HepG2 (cell line): ENCODE data around the gene OR10V1. TPM values are rescaled to one million over a fixed set of nuclear protein-coding genes. Genes with fewer than 3 reads are reported as not detected.

Experiments used
- BCL6 ChIP-seq: IDR thresholded peaks from 2 replicates; pipeline ENCODE4 v1.6.1; 2016; ENCODE audit warnings: missing genetic modification reagents, missing compliant biosample characterization
- E2F2 ChIP-seq: sonication (generic); formaldehyde crosslinking; IDR thresholded peaks from 2 replicates; pipeline ENCODE4 v1.4.0; 2020; ENCODE audit warnings: missing genetic modification reagents, borderline replicate concordance
- ELF3 ChIP-seq: IDR thresholded peaks from 2 replicates; pipeline ENCODE4 v1.6.1; 2016; ENCODE audit warnings: missing genetic modification reagents, missing compliant biosample characterization
- FOXA3 ChIP-seq: IDR thresholded peaks from 2 replicates; pipeline ENCODE4 v1.6.1; 2016; ENCODE audit warnings: missing genetic modification reagents, missing compliant biosample characterization
- FOXK1 ChIP-seq: sonication (generic); formaldehyde crosslinking; IDR thresholded peaks from 2 replicates; pipeline ENCODE4 v1.4.0; 2020; ENCODE audit warnings: low read depth, missing genetic modification reagents, borderline replicate concordance
- GMEB1 ChIP-seq: sonication (generic); formaldehyde crosslinking; IDR thresholded peaks from 2 replicates; pipeline ENCODE4 v1.5.1; 2020; ENCODE audit warnings: missing genetic modification reagents, mild to moderate bottlenecking, borderline replicate concordance
- HNRNPUL1 ChIP-seq: fragments of 200-400 bp; formaldehyde crosslinking; IDR thresholded peaks from 2 replicates; pipeline ENCODE4 v1.6.1; 2017; ENCODE audit warnings: low read depth, mild to moderate bottlenecking, low read length, moderate library complexity
- IRF9 ChIP-seq: sonication (generic); formaldehyde crosslinking; IDR thresholded peaks from 2 replicates; pipeline ENCODE4 v1.8.0; 2022; ENCODE audit warnings: missing genetic modification reagents, mild to moderate bottlenecking, borderline replicate concordance
- MAX ChIP-seq: IDR thresholded peaks from 2 replicates; pipeline ENCODE4 v1.6.1; 2012; ENCODE audit warnings: inconsistent platforms
- MIER3 ChIP-seq: IDR thresholded peaks from 2 replicates; pipeline ENCODE4 v1.6.1; 2016; ENCODE audit warnings: missing compliant biosample characterization, borderline replicate concordance
- ONECUT2 ChIP-seq: sonication (generic); formaldehyde crosslinking; IDR thresholded peaks from 2 replicates; pipeline ENCODE4 v1.4.0; 2020; ENCODE audit warnings: missing genetic modification reagents
- RXRB ChIP-seq: IDR thresholded peaks from 2 replicates; pipeline ENCODE4 v1.6.1; 2016; ENCODE audit warnings: borderline replicate concordance, missing genetic modification reagents, missing compliant biosample characterization
- SMAD9 ChIP-seq: sonication (generic); formaldehyde crosslinking; IDR thresholded peaks from 2 replicates; pipeline ENCODE4 v1.5.1; 2020; ENCODE audit warnings: mild to moderate bottlenecking, missing genetic modification reagents
- STAG1 ChIP-seq: sonication (generic); formaldehyde crosslinking; IDR thresholded peaks from 2 replicates; pipeline ENCODE4 v1.4.0; 2020; ENCODE audit warnings: missing genetic modification reagents
- ZBTB43 ChIP-seq: sonication (generic); formaldehyde crosslinking; conservative IDR thresholded peaks from 2 replicates; pipeline ENCODE4 v1.4.0; 2020; ENCODE audit warnings: missing genetic modification reagents
- ZIK1 ChIP-seq: sonication (generic); formaldehyde crosslinking; IDR thresholded peaks from 2 replicates; pipeline ENCODE4 v1.5.0; 2020; ENCODE audit warnings: mild to moderate bottlenecking, low read depth, missing genetic modification reagents, borderline replicate concordance
- ZNF350 ChIP-seq: sonication (generic); formaldehyde crosslinking; IDR thresholded peaks from 2 replicates; pipeline ENCODE4 v1.4.0; 2020; ENCODE audit warnings: mild to moderate bottlenecking, low read depth, missing genetic modification reagents, borderline replicate concordance
- ZNF382 ChIP-seq: sonication (generic); formaldehyde crosslinking; IDR thresholded peaks from 2 replicates; pipeline ENCODE4 v1.5.0; 2020; ENCODE audit warnings: missing genetic modification reagents, mild to moderate bottlenecking, borderline replicate concordance
- ZNF572 ChIP-seq: sonication (generic); formaldehyde crosslinking; IDR thresholded peaks from 2 replicates; pipeline ENCODE4 v1.5.1; 2020; ENCODE audit warnings: mild to moderate bottlenecking, missing genetic modification reagents
- ZNF777 ChIP-seq: sonication (generic); formaldehyde crosslinking; IDR thresholded peaks from 2 replicates; pipeline ENCODE4 v1.4.0; 2020; ENCODE audit warnings: missing genetic modification reagents
- ZNF879 ChIP-seq: sonication (generic); formaldehyde crosslinking; IDR thresholded peaks from 2 replicates; pipeline ENCODE4 v1.8.1; 2023; ENCODE audit warnings: missing genetic modification reagents
- ZNF891 ChIP-seq: sonication (generic); formaldehyde crosslinking; IDR thresholded peaks from 2 replicates; pipeline ENCODE4 v1.5.0; 2020; ENCODE audit warnings: mild to moderate bottlenecking, missing genetic modification reagents
- polyA plus RNA-seq, 8 experiments: library from polyadenylated mRNA; depleted of rRNA in 3 of 8; stranded (reverse) in 7 of 8; unstranded in 1 of 8; fragments of >200 nt; fragmentation: Illumina TruSeq in 4 of 8; extraction: Trizol in 4 of 8; gene quantifications; 2 replicates each; pipeline versions ENCODE4 v1.2.1 to v1.2.3, GENCODE V29; 2011 to 2016; ENCODE audit warnings: low read depth in 4 of 8, missing spikeins in 1 of 8, mixed read lengths in 1 of 8; ENCODE audit not compliant: insufficient read depth in 1 of 8
- total RNA-seq, 5 experiments: library from RNA; depleted of rRNA; stranded (reverse); fragments of >200 nt; fragmentation: Illumina TruSeq; extraction: Trizol; gene quantifications; 2 replicates each; pipeline ENCODE4 v1.2.3, GENCODE V29; 2016; ENCODE audit warnings: low read depth in 1 of 5

OR10V1 gene
- total and polyA plus RNA-seq, 2 of the 13 experiments (the other 11 are each of a cell fraction or from before 2014, with no cell fraction given) = not detected

GRCh38 chr11:59753650-59754493, 40.2 kb upstream of the OR10V1 start (continued):
- TF ChIP-seq E2F2 (CRISPR knock-in tag) = no peak
- TF ChIP-seq FOXK1 (CRISPR knock-in tag) = 0 out of 2 replicates have a peak, but pooled peaks have one; percentile 21
- peak; percentile 33; the same call in 1 of the 2 replicates for TF ChIP-seq ZNF777 (CRISPR knock-in tag)
- peak; percentile 84 for TF ChIP-seq STAG1 (CRISPR knock-in tag)
- no peak for TF ChIP-seq ONECUT2 (CRISPR knock-in tag)
- no peak for TF ChIP-seq ZNF382 (CRISPR knock-in tag)
- peak; percentile 60; the same call in 1 of the 2 replicates for TF ChIP-seq ZNF350 (CRISPR knock-in tag)
- TF ChIP-seq FOXA3 (CRISPR knock-in tag) = 0 out of 2 replicates have a peak, but pooled peaks have one; percentile 36
- TF ChIP-seq RXRB = peak; percentile 60; the same call in 1 of the 2 replicates
- TF ChIP-seq ELF3 (CRISPR knock-in tag) = peak; percentile 61
- 0 out of 2 replicates have a peak, but pooled peaks have one; percentile 28 for TF ChIP-seq GMEB1 (CRISPR knock-in tag)
- TF ChIP-seq IRF9 (CRISPR knock-in tag) = peak; percentile 41; the same call in 1 of the 2 replicates
- 0 out of 2 replicates have a peak, but pooled peaks have one; percentile 38 for TF ChIP-seq ZIK1 (CRISPR knock-in tag)
- TF ChIP-seq MAX = peak; percentile 57; the same call in 1 of the 2 replicates
- TF ChIP-seq ZNF891 (CRISPR knock-in tag) = no peak
- TF ChIP-seq ZBTB43 (CRISPR knock-in tag) = 0 out of 2 replicates have a peak, but pooled peaks have one; percentile 15
- no peak; the same call in 1 of the 2 replicates for TF ChIP-seq BCL6 (CRISPR knock-in tag)
- no peak for TF ChIP-seq HNRNPUL1
- TF ChIP-seq SMAD9 = 0 out of 2 replicates have a peak, but pooled peaks have one; percentile 87
- 0 out of 2 replicates have a peak, but pooled peaks have one; percentile 21 for TF ChIP-seq MIER3
- TF ChIP-seq ZNF879 (CRISPR knock-in tag) = 0 out of 2 replicates have a peak, but pooled peaks have one; percentile 37
- peak; percentile 81; the same call in 1 of the 2 replicates for TF ChIP-seq ZNF572 (CRISPR knock-in tag)
